Stimulated activated CD4-positive, alpha-beta T cell treated with anti-CD3 and anti-CD28 coated beads, Interleukin-15, amount 100 ng/mL, for 48 hours (primary cell): ENCODE results near the gene CSNK1D.

Experiments
- DNase-seq, 2 donors: peaks; one replicate each; pipeline ENCODE4 v3.0.0-alpha.2; 2020; ENCODE audit warnings: low read depth in 2 of 2

The CSNK1D gene

DNA sequence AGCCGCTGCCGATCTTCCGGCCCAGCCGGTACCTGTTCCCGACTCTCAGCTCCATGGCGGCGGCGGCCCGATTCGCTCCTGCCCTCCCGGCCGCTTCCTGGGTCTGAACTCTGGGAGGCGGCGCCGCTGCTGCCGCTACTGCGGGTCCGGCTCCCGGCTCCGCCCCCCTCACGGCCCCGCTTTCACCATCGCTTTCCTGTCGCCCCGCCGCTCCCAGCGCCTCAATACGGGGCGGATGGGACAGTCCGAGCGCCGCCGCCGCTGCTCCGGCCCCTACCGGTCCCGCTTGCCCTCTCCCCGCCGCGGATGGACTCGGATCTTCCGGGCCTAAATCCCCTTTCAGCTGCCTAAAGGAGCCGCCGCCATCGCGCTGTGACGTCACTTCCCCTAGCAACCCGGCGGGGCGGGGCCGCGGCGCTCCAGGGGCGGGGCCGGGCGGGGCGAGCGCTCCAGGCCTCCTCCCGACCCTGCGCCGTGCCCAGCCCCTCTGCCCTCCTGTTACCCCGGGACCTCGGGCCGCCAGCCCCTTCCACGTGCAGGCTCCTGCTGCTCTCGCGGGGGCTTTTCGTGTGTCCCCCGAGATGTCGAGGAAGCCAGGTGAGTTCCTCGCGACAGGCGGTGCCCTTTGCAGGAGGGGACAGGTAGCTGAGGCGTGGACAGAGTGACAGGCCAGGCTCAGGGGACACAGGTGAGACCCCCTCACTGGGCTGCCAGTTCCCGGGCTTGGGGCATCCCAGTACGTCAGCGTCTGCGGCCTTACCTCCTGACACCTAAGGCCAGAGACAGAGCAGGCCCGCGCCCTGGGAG is at the start of gene CSNK1D:
Gene CSNK1D (minus strand): TSS at position 374 of the 807 bp plus-strand sequence. CDS start 319 bp downstream, at position 55.
- peak; percentile 82 to 89 for DNase-seq

DNA sequence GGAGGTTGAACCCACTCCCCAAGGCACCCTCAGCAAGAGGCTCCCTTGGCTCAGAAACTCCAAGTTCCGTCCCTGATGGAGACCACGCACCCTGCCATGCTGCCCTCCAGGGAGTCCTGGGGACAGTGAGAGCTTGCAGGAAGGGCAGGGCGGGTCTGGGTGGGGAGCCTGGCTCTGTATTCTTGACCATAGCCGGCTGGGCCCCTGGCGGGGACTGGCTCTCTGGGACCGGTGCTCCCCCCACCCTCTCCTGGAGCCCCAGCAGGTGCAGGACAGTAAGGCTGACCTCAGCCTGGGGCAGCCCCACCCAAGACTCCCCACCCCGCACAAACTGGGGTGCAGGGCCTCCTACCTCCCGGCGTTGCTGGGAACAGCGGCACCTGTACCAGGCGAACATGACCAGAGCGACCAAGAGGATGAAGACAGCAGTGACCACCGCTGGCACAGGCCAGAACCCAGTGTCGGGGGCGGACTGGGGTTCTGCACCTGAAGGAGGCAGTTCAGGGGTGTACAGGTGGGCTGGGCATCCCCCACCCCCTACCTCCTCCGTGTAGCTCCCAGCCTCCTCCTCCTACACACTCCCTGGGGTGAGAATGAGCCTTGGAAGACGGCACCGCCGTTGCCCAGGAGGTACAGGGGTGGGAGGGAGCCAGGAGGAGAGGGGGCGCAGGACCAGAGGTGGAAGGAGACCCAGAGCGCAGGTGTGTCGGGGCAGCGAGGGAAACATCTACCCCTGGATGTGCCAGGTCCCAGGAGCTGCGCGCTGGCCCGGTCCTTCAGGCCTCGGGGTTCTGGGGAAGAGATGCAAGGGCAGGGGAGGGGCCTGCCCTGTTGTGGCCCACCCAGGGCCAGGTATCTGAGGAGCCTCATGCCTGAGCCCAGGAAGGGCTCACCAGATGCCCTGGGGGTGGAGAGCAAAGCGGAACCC is 49.3 kb upstream of the CSNK1D start:
- DNase-seq, result no peak

DNA sequence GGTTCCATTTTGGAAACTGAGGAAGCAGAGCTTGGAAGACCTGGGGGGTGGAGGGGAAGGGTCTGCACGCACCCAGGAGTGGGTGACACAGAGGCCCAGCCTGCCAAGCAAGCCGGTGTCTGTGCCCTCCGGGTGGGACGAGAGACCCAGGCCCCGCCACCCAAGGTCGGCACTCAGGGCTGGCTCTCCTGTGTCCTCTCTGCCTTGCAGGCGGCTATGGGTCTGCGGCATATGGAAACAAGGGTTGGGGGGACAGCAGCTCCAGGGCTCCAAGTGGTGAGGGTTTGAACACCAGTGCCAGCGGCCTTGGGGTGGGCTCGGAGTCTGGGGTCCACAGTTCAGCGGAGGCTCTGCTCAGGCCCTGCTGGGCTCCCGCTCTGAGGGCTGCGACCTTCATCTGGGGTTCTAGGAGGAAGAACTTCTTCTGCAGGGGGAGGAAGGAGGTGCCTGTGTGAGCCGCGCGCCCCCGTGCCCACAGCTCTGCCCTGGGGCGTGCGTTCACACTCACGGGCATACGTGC is 48.5 kb upstream of the CSNK1D start:
- no peak for DNase-seq

DNA sequence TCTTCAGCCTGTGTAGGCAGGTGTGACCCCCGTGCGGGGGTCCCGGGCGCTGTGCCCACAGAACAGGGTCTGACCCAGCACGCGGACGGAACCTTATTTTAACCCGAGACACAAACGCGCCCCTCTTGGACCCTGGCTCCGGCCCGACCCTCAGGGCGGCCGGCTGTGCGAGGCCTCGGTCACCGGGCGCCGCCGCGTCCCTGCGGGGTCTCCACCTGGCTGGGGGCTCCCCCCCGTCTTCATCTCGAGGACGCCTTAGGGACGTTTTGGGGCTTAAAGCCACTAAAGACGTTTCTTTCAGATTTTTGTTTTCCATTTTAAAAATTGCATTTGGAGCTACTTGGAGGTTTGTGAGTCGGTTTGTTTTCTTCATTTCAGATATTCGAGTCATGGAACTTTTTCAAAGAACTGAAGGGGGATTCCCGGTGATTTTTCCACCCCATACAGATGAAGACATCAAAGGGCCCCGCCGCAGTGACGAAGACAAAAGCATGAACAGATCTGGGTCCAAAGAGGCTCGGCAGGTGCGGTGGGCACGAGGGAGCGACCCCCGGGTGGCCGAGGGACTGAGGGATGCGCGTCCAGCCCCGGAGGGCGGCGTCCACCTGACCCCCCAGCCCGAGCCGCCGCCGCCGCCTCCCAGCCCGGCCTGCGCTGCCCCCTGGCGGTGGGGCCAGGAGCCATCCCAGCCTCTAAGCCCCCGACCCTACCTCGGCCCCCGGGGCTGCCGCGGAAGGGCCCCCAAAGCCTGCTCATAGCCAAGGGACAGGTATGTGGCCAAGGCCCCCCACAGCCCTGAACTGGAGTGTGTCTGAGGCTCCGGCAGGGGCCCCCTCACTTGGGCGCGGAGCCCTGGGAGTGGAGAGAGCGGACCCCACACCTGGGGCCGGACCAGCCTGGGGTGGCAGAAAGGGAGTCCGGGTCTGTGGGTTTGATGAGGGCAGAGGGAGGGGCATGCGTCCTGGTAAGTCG is 47.7 kb upstream of the CSNK1D start:
- peak; percentile 70 to 71 for DNase-seq

DNA sequence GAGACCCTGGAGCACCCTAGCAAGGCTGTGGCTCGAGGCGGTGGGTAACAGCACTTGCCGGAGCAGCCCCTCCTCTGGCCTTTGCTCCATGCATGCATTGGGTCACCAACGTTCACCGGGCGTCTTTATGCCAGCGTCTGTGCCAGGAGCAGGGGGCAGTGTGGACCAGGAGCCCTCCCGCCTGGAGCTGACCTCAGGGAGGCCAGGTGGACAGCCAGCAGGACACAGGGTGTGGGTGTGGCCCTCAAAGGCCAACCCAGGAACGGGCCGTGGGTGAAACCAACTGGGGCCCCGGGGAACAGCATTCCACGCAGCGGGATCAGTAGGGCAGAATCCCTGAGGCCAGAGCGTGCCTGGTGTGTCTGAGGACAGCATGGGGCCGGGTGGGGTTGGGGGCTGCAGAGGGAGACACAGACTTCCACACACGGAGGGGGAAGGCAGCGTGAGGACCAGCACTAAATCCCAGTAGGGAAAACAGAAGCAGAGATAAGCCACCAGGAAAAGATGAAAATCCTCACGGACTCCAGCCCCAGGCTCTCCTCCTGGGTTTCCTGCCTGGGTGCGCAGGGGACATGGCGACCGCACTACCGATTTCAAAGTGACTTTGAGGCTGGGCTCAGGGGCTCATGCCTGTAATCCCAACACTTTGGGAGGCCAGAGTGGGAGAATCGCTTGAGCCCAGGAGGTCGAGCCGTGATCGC is 46.8 kb upstream of the CSNK1D start:
- DNase-seq, result no peak

DNA sequence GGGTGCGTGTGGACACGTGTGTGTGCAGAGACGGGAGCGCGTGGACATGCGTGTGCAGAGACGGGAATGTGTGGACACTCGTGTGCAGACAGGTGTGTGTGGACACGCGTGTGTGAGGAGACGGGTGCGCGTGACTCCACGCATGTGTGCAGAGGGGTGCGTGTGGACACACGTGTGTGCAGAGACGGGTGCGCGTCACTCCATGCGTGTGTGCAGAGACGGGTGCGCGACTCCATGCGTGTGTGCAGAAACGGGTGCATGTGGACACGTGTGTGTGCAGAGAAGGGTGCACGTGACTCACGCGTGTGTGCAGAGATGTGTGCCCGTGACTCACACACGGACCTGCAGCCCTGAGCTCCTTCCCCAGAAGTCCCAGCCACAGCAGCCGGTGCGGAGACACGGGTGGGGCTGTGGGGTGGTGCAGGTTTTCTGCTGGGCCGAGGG is 46.1 kb upstream of the CSNK1D start:
- DNase-seq, result no peak

DNA sequence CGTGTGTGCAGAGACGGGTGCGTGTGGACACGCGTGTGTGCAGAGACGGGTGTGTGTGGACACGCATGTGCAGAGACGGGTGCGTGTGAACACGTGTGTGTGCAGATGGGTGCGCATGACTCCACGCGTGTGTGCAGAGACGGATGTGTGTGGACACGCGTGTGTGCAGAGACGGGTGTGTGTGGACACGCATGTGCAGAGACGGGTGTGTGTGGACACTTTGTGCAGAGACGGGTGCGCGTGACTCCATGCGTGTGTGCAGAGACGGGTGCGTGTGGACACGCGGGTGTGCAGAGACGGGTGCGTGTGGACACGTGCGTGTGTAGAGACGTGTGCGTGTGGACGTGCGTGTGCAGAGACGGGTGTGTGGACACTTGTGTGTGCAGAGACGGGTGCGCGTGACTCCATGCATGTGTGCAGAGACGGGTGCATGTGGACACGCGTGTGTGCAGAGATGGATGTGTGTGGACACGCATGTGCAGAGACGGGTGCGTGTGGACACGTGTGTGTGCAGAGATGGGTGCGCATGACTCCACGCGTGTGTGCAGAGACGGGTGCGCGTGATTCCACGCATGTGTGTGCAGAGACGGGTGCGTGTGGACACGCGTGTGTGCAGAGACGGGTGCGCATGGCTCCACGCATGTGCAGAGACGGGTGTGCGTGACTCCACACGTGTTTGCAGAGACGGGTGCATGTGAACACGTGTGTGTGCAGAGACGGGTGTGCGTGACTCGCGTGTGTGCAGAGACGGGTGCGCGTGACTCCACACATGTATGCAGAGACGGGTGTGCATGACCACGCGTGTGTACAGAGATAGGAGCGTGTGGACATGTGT is 45.5 kb upstream of the CSNK1D start:
- DNase-seq, result no peak

DNA sequence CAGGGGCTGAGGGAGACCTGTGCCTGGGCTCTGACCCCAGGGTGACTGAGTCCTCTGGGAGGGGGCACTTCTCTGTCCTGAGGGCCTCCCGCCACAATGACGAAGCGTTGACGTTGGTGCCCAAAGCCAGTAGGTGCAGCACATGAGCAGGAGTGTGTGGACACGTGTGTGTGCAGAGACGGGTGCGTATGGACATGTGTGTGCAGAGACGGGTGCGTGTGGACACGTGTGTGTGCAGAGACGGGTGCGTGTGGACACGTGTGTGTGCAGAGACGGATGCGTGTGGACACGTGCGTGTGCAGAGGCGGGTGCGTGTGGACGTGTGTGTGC is 44.6 kb upstream of the CSNK1D start:
- no peak for DNase-seq

DNA sequence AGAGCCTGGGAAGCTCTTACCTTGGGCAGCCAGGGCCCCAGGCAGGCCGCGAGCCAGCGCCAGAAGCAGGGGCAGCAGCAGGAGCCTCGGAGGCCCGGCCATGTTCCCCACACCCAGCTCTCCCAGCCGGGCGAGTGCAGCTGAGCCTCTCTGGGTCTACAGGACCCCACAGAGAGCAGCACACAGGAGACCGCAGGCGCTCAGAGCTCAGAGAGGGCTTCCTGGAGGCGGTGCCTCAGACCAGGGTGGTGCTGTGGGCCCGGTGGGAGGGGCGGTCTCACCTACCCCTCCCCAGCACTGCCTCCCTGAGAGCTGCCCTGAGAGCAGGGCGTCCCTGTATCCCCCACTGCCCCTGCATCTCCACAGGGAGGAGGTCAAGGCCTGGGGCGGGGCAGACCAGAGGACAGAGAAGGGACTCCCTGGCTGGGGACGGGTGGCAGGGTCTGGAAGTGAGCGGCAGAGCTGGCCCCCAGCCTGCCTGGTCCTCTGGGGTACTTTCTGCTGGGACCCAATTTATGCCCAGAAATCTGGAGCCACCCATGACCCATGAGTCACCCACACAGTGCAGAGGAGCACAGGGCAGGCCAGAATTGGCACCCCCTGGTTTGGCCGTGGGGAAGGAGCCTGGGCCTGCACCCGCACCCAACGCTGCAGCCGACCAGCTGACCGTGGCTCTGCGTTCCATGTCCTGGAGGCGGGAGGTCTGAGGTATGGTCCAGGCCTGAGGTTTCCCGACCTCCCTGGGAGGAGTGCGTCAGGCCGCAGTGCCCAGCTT is 44.1 kb upstream of the CSNK1D start, which contains the start of gene CD7:
Gene CD7 (minus strand): TSS at position 215 of the 775 bp plus-strand sequence. CDS start 113 bp downstream, at position 102.
- peak in 1 of 2 donors; percentile 47 for DNase-seq

DNA sequence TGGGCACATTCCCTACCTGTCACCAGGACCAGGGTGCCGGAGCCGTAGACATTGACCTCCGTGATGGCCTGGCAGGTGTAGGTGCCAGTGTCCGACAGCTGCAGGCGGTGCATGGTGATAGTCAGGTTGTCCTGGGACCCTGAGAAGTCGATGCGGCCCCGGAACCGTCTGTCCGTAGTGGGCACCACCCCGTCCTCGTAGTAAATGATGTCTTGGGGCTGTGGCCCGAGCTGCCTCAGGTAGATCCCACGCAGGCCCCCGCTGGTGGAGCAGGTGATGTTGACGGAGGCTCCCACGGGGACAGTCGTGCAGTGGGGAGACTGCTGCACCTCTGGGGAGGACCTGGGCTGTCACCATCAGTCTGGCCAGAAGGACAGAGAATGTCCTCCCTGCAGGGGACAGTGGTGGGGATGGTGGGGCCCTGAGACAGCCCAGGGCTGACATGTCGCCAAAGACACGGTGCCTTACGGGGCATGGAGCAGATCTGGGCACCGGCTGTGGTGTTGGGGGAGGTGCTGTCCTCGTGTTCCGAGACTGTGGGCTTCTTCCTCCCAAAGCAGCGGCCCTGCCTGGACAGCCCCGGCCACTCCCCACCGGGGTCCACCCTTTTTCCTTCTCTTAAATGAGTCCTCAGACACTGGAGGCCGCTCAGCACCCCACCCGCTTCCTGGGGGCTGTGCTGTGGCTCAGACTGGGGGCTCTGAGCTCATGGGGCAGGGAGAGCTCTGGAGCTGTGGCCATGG is 43.3 kb upstream of the CSNK1D start:
- no peak for DNase-seq

DNA sequence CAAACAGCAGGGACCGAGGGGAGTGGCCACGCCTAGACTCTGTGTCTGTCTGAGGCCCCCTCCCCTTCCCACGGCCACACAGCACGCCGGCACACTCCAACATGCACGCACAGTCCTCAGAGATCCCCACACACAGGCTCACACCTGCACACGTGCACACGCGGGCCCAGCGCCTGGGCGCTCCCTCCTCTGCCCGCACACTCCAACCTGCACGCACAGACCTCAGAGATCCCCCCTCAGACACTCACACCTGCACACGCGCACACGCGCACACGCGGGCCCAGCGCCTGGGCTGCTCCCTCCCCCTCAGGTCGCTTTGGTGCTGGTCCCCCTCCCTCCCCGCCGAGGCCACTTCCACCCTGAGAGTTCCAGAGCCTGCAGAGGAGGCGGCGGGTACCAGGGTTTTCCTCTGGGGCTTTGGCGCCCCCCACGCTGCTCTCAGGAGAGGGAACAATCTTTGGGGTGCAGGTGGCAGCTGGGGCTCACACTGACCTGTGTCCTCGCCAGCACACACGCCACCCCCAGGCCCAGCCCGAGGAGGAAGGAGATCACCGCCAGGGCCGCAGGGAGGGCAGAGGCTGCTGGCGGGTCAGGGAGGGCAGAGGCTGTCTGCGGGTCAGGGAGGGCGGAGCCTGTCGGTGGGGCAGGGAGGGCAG is 42.3 kb upstream of the CSNK1D start:
- DNase-seq, result no peak

DNA sequence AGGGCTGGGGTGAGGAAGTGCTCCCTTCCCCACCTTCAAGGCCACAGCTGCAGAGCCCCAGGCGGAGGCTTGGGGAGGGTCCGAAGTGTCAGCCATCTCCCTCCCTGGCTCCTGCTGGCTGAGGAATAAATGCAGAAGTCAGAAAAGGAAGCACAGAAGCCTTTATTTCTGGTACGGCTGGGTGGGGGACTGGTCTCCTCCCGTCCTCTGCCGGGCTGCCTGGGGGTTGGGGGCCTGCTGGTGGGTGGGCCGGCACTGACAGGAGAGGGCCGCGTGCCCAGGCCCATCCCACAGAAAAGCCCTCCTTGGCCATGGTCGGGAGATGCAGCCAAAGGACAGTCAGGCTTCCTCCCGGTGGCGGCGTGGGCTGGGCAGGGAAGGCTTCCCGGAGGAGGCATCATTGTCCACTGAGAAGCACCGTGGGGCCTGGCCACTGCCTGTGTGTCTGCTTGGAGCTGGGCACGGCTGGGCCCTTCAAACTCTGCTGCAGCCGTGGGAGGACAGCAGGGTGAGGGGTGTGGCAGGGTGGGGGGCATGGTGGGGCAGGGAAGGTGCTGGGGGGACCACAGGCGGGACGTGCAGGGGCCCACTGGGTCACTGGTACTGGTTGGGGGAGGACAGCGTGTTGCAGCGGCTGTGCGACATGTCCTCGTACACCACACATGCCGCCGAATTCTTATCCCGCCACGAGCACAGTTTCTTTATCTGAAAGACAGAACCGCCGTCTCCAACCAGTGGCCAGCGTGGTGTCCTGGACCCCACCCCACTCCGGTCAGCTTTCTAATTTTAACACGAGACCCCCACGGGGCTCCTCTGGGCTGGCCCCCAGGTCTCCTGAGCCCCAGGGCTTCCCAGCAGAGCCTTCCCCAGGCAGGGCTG is 41.5 kb upstream of the CSNK1D start:
- no peak for DNase-seq

DNA sequence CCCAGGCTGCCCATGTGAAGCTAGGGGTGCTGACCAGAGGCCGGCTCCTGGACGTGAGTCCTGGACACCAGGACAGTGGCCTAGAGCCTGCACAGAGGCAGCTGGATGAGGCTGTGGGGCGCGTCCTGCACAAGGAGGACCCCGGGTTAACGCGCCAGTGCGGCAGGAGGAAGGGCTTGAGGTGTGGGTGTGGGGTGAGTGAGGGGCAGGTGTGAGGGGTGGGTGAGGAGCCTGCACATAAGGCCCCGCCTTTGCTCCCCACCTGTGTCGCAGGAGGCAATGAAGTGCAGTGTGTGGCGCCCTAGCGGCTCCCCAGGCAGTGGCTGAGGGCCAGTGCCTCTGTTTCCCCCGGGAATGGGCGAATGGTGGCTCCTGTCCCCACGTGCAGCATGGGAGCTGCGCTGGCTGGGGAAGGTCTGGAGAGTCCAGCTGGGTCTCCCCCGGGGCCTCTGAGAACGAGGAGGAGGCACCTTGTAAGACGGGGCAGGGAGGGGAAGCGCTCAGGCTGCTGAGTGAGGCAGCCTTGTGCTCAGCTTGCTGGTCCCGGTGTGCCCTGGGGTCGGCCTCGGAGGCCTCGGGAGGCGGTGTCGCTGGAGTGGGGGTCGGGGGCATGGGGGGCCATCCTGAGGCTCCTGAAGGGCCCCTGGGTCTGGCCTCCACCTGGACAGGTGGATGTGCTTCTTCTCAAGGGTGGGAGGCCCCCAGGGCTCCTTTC is 40.7 kb upstream of the CSNK1D start:
- DNase-seq, result no peak

DNA sequence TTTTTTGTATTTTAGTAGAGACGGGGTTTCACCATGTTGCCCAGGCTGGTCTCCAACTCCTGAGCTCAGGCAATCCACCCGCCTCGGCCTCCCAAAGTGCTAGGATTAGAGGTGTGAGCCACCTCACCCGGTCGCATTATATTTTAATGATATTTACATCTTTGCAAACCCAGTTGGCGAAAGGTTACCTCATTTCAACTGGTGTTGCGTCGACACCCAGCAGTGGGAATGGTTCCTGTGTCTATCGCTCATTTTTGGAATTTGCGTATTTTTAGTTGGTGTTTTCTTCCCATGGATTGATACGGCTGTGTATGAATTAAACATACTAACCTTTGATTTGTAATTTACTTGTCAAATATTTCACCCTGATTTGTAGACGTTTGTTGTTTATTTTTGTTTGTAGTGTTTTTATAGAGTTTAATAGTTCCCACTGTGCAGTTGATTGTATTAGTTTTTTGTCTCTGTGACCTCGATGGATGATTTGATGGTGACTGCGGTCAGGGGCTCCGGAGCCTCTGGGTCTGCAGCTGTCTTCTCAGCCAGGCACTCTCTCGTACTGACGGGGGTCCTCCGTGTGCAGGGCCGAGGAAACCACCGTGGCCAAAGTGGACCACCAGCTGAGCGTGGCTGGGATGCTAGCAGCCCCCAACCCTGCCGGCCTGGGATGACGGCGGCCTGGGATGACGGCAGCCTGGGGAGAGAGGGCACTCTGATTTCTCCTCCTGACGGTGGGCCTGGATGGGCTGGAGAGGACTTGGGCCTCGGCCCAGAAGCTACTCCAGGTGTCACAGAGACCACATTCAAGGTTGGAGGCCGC is 39.9 kb upstream of the CSNK1D start:
- DNase-seq, result no peak

DNA sequence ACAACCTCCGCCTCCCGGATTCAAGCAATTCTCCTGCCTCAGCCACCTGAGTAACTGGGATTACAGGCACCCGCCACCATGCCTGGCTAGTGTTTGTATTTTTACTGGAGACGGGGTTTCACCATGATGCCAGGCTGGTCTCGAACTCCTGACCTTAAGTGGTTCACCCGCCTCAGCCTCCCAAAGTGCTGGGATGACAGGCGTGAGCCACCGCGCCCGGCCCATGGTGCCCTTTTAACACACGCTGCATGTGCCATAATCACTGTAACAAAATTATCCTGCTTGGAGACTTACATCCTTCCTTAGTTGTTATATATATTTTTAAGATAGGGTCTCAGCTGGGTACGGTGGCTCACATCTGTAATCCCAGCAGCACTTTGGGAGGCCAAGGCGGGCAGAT is 38.5 kb upstream of the CSNK1D start:
- no peak for DNase-seq
